Immature natural killer cell (primary cell): ENCODE data around the gene SHROOM3. TPM values are rescaled to one million over a fixed set of nuclear protein-coding genes. Genes with fewer than 3 reads are reported as not detected.
A peak's percentile ranks its signal among the peaks of the same experiment; 100 is the strongest.

Source experiments
- DNase-seq, 3 donors: peaks; one replicate each; pipeline ENCODE4 v3.0.0; 2022; ENCODE audit warnings: mixed read lengths in 1 of 3
- H3K27ac Mint-ChIP-seq, 6 donors: one replicate each; pipeline ENCODE4 v1.8.0; 2020; ENCODE audit warnings: mixed read lengths in 6 of 6, mild to moderate bottlenecking in 5 of 6, inconsistent platforms in 4 of 6, moderate library complexity in 3 of 6
- H3K27me3 Mint-ChIP-seq, 3 donors: one replicate each; pipeline ENCODE4 v1.8.0; 2020 to 2021; ENCODE audit warnings: low read depth in 3 of 3, mild to moderate bottlenecking in 3 of 3, mixed read lengths in 3 of 3, moderate library complexity in 3 of 3, inconsistent platforms in 1 of 3
- H3K36me3 Mint-ChIP-seq, 3 donors: one replicate each; pipeline ENCODE4 v1.8.0; 2020; ENCODE audit warnings: mixed read lengths in 3 of 3, inconsistent platforms in 2 of 3, mild to moderate bottlenecking in 2 of 3
- H3K4me1 Mint-ChIP-seq, 2 donors: one replicate each; pipeline ENCODE4 v1.8.0; 2020; ENCODE audit warnings: inconsistent platforms in 2 of 2, mild to moderate bottlenecking in 2 of 2, mixed read lengths in 2 of 2, moderate library complexity in 1 of 2
- H3K4me3 Mint-ChIP-seq, 5 donors: one replicate each; pipeline ENCODE4 v1.8.0; 2020; ENCODE audit warnings: mild to moderate bottlenecking in 5 of 5, mixed read lengths in 5 of 5, inconsistent platforms in 3 of 5, moderate library complexity in 3 of 5
- H3K9me3 Mint-ChIP-seq, 6 donors: one replicate each; pipeline ENCODE4 v1.8.0; 2020; ENCODE audit warnings: mild to moderate bottlenecking in 6 of 6, mixed read lengths in 6 of 6, inconsistent platforms in 4 of 6, moderate library complexity in 3 of 6
- polyA plus RNA-seq, 3 donors: library from polyadenylated mRNA; unstranded; fragments of 300-500 nt; fragmentation: Illumina TruSeq; gene quantifications; one replicate each; pipeline ENCODE4 v1.2.3, GENCODE V29; 2021

The SHROOM3 gene
- polyA plus RNA-seq, 3 donors from 2014 or later, result not detected

- Mint-ChIP-seq H3K9me3 (no peaks in the 10 kb centered on the region), H3K4me3 (no peak overlapping the region), H3K27me3 (peaks cover 0 to under 1% (median 0%) of the 10 kb centered on the region in 3 donors), H3K36me3 (no peaks in the 10 kb centered on the region), H3K27ac (no peak overlapping the region), H3K4me1 (peaks cover 0 to 2% of the 10 kb centered on the region in 2 donors)
- DNase-seq, result no peak
These were observed 5.4 kb upstream of the SHROOM3 start for GRCh38 chr4:76429636-76430035.

- no peak overlapping the region for H3K27ac Mint-ChIP-seq
- H3K36me3 Mint-ChIP-seq, result no peaks in the 10 kb centered on the region
- H3K27me3 Mint-ChIP-seq, result peaks cover 0 to 12% (median 2%) of the 10 kb centered on the region in 3 donors
- no peak overlapping the region for H3K4me3 Mint-ChIP-seq
- H3K9me3 Mint-ChIP-seq, result no peaks in the 10 kb centered on the region
- H3K4me1 Mint-ChIP-seq, result peaks cover 7 to 11% of the 10 kb centered on the region in 2 donors
- DNase-seq, result peak; percentile 40 to 47 (median 45)
These were observed 4.3 kb upstream of the SHROOM3 start for GRCh38 chr4:76430519-76431388.

GRCh38 chr4:76435528-76436319 lies 695 bp downstream of the SHROOM3 start:
- peaks cover 2 to 19% (median 2%) of the 10 kb centered on the region in 3 donors for H3K27me3 Mint-ChIP-seq

GRCh38 chr4:76439491-76439890 lies 4.5 kb downstream of the SHROOM3 start:
- Mint-ChIP-seq H3K9me3 (no peaks in the 10 kb centered on the region), H3K4me3 (no peak overlapping the region), H3K36me3 (no peaks in the 10 kb centered on the region), H3K4me1 (peaks cover 7 to 9% of the 10 kb centered on the region in 2 donors), H3K27ac (no peak overlapping the region), H3K27me3 (peaks cover 2 to 19% (median 4%) of the 10 kb centered on the region in 3 donors)
- no peak for DNase-seq

More at GRCh38 chr4:76435528-76436319, 695 bp downstream of the SHROOM3 start:
- Mint-ChIP-seq H3K9me3 (no peaks in the 10 kb centered on the region), H3K36me3 (no peaks in the 10 kb centered on the region), H3K4me1 (peaks cover 7 to 11% of the 10 kb centered on the region in 2 donors), H3K27ac (peak overlapping the region in 2 of 6 donors; percentile 11 to 28), H3K4me3 (peak overlapping the region in 3 of 5 donors; percentile 28 to 66 (median 61))
- no peak for DNase-seq

GRCh38 chr4:76441881-76442280 lies 6.9 kb downstream of the SHROOM3 start:
- Mint-ChIP-seq H3K27ac (no peak overlapping the region), H3K27me3 (peaks cover 0 to 5% (median 4%) of the 10 kb centered on the region in 3 donors), H3K4me3 (no peak overlapping the region), H3K9me3 (no peaks in the 10 kb centered on the region), H3K36me3 (no peaks in the 10 kb centered on the region), H3K4me1 (peaks cover 17 to 20% of the 10 kb centered on the region in 2 donors)
- no peak for DNase-seq

- no peak overlapping the region for H3K27ac Mint-ChIP-seq
- H3K4me3 Mint-ChIP-seq, result no peak overlapping the region
- no peaks in the 10 kb centered on the region for H3K36me3 Mint-ChIP-seq
- H3K4me1 Mint-ChIP-seq, result peaks cover 26% of the 10 kb centered on the region in 2 donors
- no peaks in the 10 kb centered on the region for H3K9me3 Mint-ChIP-seq
- peaks cover 0 to 5% (median 4%) of the 10 kb centered on the region in 3 donors for H3K27me3 Mint-ChIP-seq
- no peak for DNase-seq
These were observed 7.8 kb downstream of the SHROOM3 start for GRCh38 chr4:76442807-76443206.

- H3K27ac Mint-ChIP-seq, result no peak overlapping the region
- peaks cover 0 to 5% (median 5%) of the 10 kb centered on the region in 3 donors for H3K27me3 Mint-ChIP-seq
- H3K4me3 Mint-ChIP-seq, result no peak overlapping the region
- no peaks in the 10 kb centered on the region for H3K9me3 Mint-ChIP-seq
- peaks cover 31 to 32% of the 10 kb centered on the region in 2 donors for H3K4me1 Mint-ChIP-seq
- DNase-seq, result no peak
- no peaks in the 10 kb centered on the region for H3K36me3 Mint-ChIP-seq
These were observed 8.3 kb downstream of the SHROOM3 start for GRCh38 chr4:76443376-76443775.

GRCh38 chr4:76445911-76446310 lies 10.9 kb downstream of the SHROOM3 start:
- Mint-ChIP-seq H3K36me3 (no peaks in the 10 kb centered on the region), H3K9me3 (no peaks in the 10 kb centered on the region), H3K4me1 (peaks cover 56 to 57% of the 10 kb centered on the region in 2 donors)

GRCh38 chr4:76447393-76447851 lies 12.4 kb downstream of the SHROOM3 start:
- no peak for DNase-seq
- Mint-ChIP-seq H3K4me3 (no peak overlapping the region), H3K27me3 (peaks cover 0 to 6% (median 2%) of the 10 kb centered on the region in 3 donors), H3K36me3 (no peaks in the 10 kb centered on the region), H3K27ac (peak overlapping the region in 1 of 6 donors; percentile 82), H3K9me3 (no peaks in the 10 kb centered on the region), H3K4me1 (peaks cover 56 to 63% of the 10 kb centered on the region in 2 donors)

More at GRCh38 chr4:76445911-76446310, 10.9 kb downstream of the SHROOM3 start:
- peak overlapping the region in 2 of 6 donors; percentile 2 to 29 for H3K27ac Mint-ChIP-seq
- H3K27me3 Mint-ChIP-seq, result peaks cover 0 to 6% (median 4%) of the 10 kb centered on the region in 3 donors
- DNase-seq, result no peak
- H3K4me3 Mint-ChIP-seq, result no peak overlapping the region

- H3K4me3 Mint-ChIP-seq, result peak overlapping the region in 4 of 5 donors; percentile 19 to 44 (median 34)
- H3K4me1 Mint-ChIP-seq, result peaks cover 56 to 63% of the 10 kb centered on the region in 2 donors
- H3K27me3 Mint-ChIP-seq, result peaks cover 0 to 6% (median 2%) of the 10 kb centered on the region in 3 donors
- no peaks in the 10 kb centered on the region for H3K36me3 Mint-ChIP-seq
- DNase-seq, result no peak
- peak overlapping the region in 5 of 6 donors; percentile 40 to 91 (median 82) for H3K27ac Mint-ChIP-seq
- H3K9me3 Mint-ChIP-seq, result no peaks in the 10 kb centered on the region
These were observed 13.2 kb downstream of the SHROOM3 start for GRCh38 chr4:76448211-76448610.

GRCh38 chr4:76449362-76449767 lies 14.3 kb downstream of the SHROOM3 start:
- H3K27me3 Mint-ChIP-seq, result peaks cover 0 to 6% (median 4%) of the 10 kb centered on the region in 3 donors
- no peaks in the 10 kb centered on the region for H3K36me3 Mint-ChIP-seq
- H3K9me3 Mint-ChIP-seq, result no peaks in the 10 kb centered on the region
- peak overlapping the region; percentile 82 to 96 (median 88) for H3K27ac Mint-ChIP-seq
- peak overlapping the region; percentile 26 to 79 (median 44) for H3K4me3 Mint-ChIP-seq
- DNase-seq, result peak; percentile 42 to 57 (median 51)
- H3K4me1 Mint-ChIP-seq, result peaks cover 56 to 64% of the 10 kb centered on the region in 2 donors

GRCh38 chr4:76449833-76450232 lies 14.8 kb downstream of the SHROOM3 start:
- Mint-ChIP-seq H3K36me3 (no peaks in the 10 kb centered on the region), H3K4me1 (peaks cover 56 to 65% of the 10 kb centered on the region in 2 donors), H3K9me3 (no peaks in the 10 kb centered on the region), H3K4me3 (peak overlapping the region; percentile 26 to 79 (median 44)), H3K27ac (peak overlapping the region; percentile 82 to 96 (median 88)), H3K27me3 (peaks cover 0 to 6% (median 4%) of the 10 kb centered on the region in 3 donors)
- DNase-seq, result peak; percentile 21 to 31 (median 29)

- no peak overlapping the region for H3K27ac Mint-ChIP-seq
- DNase-seq, result no peak
- H3K27me3 Mint-ChIP-seq, result peaks cover 2 to 8% (median 3%) of the 10 kb centered on the region in 3 donors
- no peak overlapping the region for H3K4me3 Mint-ChIP-seq
- H3K9me3 Mint-ChIP-seq, result no peaks in the 10 kb centered on the region
- peaks cover 26 to 35% of the 10 kb centered on the region in 2 donors for H3K4me1 Mint-ChIP-seq
- H3K36me3 Mint-ChIP-seq, result peaks cover 0 to 3% (median 0%) of the 10 kb centered on the region in 3 donors
These were observed 18.2 kb downstream of the SHROOM3 start for GRCh38 chr4:76453232-76453631.
